Measurements from ENCODE around the gene RAB18. TPM values are rescaled to one million over a fixed set of nuclear protein-coding genes. Genes with fewer than 3 reads are reported as not detected.

Gene RAB18
- total RNA-seq, 1 donor from 2014 or later, result 8.3 TPM

DNA sequence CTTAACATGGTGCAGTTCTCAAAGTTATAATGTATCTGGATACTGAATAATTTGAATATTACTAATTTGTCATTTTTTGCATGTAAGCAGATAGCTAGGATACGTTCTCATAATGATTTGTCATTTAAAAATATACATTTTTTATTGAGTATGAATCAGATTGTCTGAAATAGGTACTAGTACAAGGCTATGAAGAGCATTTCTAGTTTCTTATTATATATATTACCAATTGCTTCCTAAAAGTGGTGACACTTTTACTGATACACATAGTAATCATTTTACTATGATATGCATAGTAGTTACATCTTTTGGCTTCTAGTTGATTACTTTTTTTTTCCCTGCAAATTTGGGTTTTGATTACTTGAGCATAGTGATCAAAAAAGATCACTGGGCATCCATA, 26.4 kb downstream of the RAB18 start:
- H3K27me3 ChIP-seq, result no peaks in the 10 kb centered on the region
- intact Hi-C loops (cut with DNase I), result no loop called here
- TF ChIP-seq, protein P1, sequence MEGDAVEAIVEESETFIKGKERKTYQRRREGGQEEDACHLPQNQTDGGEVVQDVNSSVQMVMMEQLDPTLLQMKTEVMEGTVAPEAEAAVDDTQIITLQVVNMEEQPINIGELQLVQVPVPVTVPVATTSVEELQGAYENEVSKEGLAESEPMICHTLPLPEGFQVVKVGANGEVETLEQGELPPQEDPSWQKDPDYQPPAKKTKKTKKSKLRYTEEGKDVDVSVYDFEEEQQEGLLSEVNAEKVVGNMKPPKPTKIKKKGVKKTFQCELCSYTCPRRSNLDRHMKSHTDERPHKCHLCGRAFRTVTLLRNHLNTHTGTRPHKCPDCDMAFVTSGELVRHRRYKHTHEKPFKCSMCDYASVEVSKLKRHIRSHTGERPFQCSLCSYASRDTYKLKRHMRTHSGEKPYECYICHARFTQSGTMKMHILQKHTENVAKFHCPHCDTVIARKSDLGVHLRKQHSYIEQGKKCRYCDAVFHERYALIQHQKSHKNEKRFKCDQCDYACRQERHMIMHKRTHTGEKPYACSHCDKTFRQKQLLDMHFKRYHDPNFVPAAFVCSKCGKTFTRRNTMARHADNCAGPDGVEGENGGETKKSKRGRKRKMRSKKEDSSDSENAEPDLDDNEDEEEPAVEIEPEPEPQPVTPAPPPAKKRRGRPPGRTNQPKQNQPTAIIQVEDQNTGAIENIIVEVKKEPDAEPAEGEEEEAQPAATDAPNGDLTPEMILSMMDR (IDR thresholded peaks at IDR 0.05), result no peak
- H3K4me1 ChIP-seq, result peaks cover 0 to 4% of the 10 kb centered on the region in 2 donors
- DNase-seq (ENCODE audit: low spot score in 2 of 2), result no peak
- H3K27ac ChIP-seq, result no peak overlapping the region
- no peaks in the 10 kb centered on the region for H3K9me3 ChIP-seq
- peaks cover 9 to 19% of the 10 kb centered on the region in 2 donors for H3K36me3 ChIP-seq
- H3K4me3 ChIP-seq, result no peak overlapping the region

DNA sequence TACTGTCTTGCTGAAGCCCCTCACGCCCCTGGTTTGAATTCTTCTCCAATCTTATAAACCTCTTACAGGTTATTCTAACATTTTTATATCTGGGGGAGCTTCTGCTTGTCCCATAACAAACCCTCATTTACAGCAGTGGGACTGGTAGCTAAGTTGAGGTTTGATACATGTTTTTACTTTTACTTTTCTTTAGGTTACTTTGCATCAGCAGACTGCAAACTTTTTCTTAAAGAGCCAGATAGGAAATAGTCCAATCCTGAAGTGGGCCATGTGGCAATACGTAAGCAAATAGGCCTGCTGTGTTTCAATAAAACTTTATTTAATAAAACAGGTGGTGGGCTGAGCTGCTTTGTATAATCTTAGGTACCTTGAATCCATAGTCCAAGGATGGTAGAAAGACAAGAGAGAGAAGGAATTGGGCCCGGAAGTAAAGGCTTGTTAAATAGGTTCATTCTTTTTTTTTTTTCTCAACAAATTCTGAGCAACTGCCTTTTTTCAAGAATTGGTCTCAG, 27.3 kb downstream of the RAB18 start:
- Histone ChIP-seq H3K9me3 (no peaks in the 10 kb centered on the region), H3K27me3 (no peaks in the 10 kb centered on the region), H3K27ac (no peak overlapping the region), H3K4me3 (no peak overlapping the region), H3K4me1 (no peaks in the 10 kb centered on the region), H3K36me3 (peaks cover 9 to 26% of the 10 kb centered on the region in 2 donors)
- TF ChIP-seq, protein P1 (IDR thresholded peaks at IDR 0.05), result no peak
- intact Hi-C loops (cut with DNase I), result no loop called here
- no peak for DNase-seq (ENCODE audit: low spot score in 2 of 2)

DNA sequence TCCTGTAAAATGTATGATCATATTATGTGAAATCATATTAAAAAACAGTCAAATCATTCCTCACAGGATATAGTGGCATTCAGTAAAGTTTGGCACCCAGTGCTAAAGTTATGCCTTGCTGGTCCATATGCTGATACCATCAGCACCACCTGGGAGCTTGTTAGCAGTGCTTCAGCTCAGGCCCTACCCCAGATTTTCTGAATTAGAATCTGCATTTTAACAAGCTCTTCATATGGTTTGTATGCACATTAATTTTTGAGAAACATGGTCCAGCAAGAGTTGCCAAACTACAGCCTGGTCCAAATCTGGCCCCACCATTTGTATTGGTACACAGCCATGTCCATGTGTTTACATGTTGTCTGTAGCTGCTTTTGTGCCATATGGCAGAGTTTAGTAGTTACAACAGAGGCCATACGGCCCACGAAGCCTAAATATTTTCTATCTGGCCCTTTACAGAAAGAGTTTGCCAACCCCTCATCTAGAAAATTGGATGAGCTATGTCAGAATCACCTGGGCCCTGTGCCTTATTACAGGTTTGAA, 30.1 kb downstream of the RAB18 start:
- DNase-seq (ENCODE audit: low spot score in 2 of 2), result no peak
- Histone ChIP-seq H3K27me3 (no peaks in the 10 kb centered on the region), H3K4me1 (no peaks in the 10 kb centered on the region), H3K9me3 (no peaks in the 10 kb centered on the region), H3K27ac (no peak overlapping the region), H3K4me3 (no peak overlapping the region), H3K36me3 (peaks cover 28 to 49% of the 10 kb centered on the region in 2 donors)
- TF ChIP-seq, protein P1 (IDR thresholded peaks at IDR 0.05), result no peak
- intact Hi-C loops (cut with DNase I), result no loop called here

DNA sequence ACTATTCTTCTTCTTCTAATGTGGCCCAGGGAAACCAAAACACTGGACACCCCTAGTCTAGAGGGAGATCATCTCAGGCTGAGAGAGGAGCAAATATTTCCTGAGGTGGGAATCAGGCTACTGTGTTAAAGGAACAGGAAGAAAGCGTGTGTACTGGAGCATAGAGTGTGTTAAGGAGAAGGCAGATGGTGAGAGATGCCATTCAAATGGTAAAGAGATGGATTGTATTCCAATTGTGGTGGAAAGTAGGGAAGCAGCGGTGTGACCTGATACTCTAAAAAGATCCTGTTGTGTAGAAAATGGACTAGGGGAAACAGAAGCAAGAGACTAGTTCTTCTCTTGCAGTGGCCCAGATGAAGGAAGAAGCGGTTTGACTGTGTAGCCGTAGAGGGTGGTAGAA, 31.2 kb downstream of the RAB18 start:
- Histone ChIP-seq H3K4me3 (no peak overlapping the region), H3K36me3 (peaks cover 28 to 49% of the 10 kb centered on the region in 2 donors), H3K9me3 (no peaks in the 10 kb centered on the region), H3K27ac (no peak overlapping the region), H3K4me1 (no peaks in the 10 kb centered on the region), H3K27me3 (no peaks in the 10 kb centered on the region)
- TF ChIP-seq, protein P1 (IDR thresholded peaks at IDR 0.05), result no peak
- DNase-seq (ENCODE audit: low spot score in 2 of 2), result no peak
- intact Hi-C loops (cut with DNase I), result no loop called here

DNA sequence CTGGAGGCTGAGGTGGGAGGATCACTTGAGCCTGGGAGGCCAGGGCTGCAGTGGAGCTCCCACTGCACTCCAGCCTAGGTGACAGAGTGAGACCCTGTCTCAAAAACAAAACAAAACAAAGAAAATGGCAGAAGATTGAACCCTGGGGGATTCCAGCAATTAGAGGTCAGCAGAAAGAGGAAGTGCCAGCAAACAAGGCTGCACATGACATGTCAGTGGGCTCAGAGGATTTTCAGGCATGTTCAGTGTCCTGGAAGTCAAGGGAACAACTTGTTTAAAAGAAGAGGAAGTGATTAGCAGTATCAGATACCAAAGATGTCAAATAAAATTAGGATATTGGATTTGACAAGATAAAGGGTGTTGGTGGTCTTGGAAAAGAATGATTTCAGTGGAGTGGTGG, 32.3 kb downstream of the RAB18 start:
- Histone ChIP-seq H3K27ac (no peak overlapping the region), H3K9me3 (no peaks in the 10 kb centered on the region), H3K4me3 (no peak overlapping the region), H3K27me3 (no peaks in the 10 kb centered on the region), H3K36me3 (peaks cover 28 to 49% of the 10 kb centered on the region in 2 donors), H3K4me1 (no peaks in the 10 kb centered on the region)
- intact Hi-C loops (cut with DNase I), result no loop called here
- DNase-seq (ENCODE audit: low spot score in 2 of 2), result no peak
- TF ChIP-seq, protein P1 (IDR thresholded peaks at IDR 0.05), result no peak

DNA sequence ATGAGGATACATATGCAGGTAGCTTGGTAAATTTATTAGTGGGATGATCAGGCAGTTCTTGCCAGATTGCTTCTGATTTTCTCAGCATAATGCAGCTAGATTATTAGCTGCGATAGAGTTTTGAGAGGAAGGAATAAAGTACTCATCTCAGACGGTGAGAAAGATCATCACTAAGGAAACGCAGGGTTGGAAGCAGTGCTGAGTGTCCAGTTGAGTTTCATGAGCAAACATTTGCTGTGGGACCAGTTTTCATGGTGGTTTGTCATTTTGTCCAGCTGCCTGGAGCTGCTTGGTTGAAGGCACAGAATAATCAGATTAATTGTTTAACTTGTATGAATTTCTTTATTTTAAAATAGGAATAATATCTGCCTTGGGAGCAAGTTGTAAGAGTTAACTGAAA, 33.1 kb downstream of the RAB18 start:
- DNase-seq (ENCODE audit: low spot score in 2 of 2), result no peak
- H3K9me3 ChIP-seq, result no peaks in the 10 kb centered on the region
- no peak overlapping the region for H3K4me3 ChIP-seq
- no peaks in the 10 kb centered on the region for H3K27me3 ChIP-seq
- H3K4me1 ChIP-seq, result no peaks in the 10 kb centered on the region
- TF ChIP-seq, protein P1 (IDR thresholded peaks at IDR 0.05), result no peak
- no peak overlapping the region for H3K27ac ChIP-seq
- peaks cover 28 to 54% of the 10 kb centered on the region in 2 donors for H3K36me3 ChIP-seq
- intact Hi-C loops (cut with DNase I), result no loop called here
